HG03060 (cell line): ENCODE measurements around the gene OSBPL8.

ENCODE experiments used
- ATAC-seq: cut with Tn5 transposase; IDR thresholded peaks from one replicate; pipeline ENCODE4 v1.9.1; 2021; ENCODE audit warnings: low read depth, moderate number of reproducible peaks; ENCODE audit not compliant: unreplicated experiment

The OSBPL8 gene

DNA sequence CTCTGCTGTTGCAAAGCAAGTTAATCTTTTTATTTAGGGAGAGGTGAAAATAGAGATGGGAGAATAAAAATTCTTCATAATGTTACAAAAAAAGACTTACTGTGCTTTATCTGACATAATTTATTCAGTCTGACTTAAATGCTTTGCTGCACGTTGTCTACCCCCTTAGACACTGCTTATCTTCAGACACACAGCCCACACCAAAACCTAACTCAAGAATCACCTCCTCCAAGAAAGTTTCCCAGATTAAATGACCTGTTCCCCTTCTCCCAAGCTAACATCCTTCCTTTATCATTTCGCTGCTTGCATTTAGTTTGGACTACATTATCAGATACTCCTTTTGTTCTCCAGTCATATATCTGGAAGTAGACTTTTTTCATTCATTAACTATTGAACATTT lies 3.8 kb downstream of the OSBPL8 start:
- no peak for ATAC-seq

DNA sequence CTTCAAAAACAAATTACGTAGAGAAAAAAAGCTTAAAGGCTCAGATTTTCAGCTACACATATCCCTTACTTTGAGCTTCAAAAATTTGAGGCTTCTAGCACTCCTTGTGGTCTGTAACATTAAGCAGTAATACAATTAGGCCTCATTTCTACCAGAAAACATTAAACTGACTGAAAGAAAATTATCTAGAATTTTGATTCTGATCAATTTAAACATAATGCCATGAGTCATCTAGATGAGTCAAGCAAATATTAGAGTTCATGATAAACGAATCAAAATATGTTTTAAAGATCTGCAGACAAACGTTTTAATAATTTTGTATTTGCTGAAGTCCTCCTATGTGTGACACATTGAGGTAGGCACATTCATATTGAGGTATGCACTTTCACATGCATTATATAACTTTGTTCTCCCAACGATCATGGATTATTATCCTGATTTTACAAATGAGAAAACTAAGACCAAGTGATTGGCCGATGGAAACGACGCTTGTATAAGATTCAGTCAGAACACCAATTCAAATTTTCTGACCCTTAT lies 4.3 kb downstream of the OSBPL8 start:
- no peak for ATAC-seq

DNA sequence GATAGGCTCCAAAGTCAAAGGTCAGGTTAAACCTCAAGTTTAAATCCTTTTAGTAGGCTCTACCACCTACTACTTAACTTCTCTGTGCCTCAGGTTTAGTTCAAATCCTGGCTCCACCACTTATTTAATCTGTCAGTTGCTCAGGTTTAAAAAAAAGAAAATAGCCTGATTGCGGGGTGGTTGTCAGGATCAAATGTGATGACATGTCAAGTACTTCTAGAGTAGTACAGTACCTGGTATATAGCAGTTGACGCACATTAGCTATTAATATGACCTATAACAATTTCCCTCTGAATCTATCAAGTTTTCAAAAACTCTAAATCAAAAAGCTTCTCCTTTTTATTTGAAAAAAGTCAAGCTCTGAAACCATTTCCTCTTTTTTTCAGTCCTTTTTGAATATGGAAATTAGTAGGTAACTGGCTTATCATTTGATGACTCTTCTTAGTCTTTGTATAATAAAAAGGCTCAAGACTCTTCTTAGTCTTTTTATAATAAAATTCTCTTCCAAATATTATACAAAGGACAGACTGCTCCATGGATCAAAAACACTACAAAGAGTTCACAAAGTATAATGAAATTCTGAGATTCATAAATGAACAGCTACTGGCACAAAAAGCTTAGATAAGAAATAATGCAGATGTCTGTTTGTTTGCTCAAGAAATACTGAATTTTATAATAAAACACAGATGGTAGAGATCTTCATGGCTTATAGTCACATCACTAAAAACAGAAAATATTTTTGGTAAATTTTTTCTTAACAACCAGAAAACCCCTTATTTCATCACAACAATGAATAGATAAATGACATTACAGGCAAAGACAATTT lies 5.0 kb downstream of the OSBPL8 start:
- no peak for ATAC-seq

DNA sequence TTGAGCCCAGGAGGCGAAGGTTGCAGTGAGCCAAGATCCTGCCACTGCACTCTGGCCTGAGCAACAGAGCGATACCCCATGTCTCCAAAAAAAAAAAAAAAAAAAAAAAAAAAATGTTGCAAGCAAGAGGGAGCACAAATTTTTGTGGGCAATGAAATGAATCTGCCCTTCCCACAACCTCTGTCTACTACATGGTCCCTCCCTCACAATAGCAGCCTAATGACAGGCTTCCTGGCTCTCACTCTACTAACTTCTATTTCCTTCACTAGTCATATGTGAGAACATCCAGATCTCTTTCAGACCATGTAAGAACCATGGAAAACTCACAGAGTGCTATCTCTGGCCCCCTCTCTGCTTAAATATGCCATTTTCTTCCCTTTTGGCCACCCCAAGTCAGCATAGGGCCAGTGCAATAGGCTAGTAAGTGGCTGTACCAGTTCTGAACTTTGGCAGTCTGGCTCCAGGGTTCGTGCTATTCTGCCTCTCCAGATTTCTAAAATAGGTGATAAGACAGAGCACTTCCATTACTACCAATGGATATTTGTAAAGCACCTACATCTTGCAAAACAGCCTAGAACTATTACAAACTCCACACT lies 7.1 kb downstream of the OSBPL8 start:
- ATAC-seq, result no peak

DNA sequence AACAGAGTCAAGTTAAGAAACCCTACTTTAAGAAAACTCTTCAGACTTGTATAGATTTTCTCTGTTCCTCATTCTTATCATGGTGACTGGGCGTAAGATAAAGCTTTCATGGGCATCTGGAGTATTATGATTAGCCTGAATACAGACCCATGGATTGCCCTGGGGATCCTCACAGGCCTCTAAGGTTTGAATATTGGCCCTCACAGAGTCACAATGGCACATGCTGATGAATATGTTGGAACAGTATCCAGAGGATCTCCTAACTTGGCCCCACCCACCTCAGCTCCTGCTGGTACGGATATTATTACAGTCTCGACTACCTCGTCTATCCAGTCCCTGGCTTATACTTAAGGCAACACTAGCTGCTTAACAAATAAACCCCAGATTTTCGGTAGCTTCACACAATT lies 8.1 kb downstream of the OSBPL8 start:
- ATAC-seq, result no peak

DNA sequence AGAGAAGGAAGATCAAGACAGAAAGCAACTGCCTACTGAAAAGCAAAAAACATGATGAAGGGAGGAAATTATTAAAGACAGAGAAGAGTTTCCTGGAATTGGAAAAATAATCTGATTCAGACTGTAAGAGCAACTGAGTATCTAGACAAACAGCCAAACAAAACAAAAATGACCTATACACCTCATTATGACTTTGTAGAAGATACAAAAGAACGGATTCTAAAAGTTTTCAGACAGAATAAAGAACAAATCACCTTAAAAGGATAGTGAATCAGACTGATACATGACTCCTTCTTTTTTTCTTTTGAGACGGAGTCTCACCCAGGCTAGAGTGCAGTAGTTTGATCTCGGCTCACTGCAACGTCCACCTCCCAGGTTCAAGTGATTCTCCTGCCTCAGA lies 10.4 kb downstream of the OSBPL8 start:
- no peak for ATAC-seq

DNA sequence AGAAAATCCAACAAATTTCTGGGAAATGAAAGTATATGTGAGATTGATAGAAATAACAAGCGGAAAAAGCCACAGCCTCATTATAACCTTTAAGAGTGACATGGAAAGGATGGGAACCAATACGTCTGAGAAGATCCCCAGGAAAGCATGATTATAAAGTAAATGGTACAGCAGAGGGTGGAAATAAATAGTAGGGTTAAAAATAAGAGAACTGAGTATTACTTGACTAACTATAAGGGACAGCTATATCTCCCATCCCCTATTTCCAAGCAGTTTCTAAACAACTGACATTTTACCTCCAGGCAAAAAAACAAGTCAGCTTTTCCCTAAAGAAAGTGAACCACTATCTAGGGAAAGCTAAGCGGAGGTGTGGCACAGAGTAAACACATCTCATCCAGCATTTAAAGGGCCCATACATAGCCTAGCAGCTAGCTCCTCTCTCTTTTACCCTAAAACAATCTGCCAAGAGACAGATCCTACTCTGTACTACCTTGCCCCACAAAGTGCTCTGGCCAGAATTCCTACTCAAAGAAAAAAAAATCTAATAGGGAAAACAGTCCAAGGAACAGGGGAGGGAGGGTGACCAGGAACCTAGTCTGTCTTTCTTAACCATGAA lies 11.2 kb downstream of the OSBPL8 start:
- ATAC-seq, result no peak

DNA sequence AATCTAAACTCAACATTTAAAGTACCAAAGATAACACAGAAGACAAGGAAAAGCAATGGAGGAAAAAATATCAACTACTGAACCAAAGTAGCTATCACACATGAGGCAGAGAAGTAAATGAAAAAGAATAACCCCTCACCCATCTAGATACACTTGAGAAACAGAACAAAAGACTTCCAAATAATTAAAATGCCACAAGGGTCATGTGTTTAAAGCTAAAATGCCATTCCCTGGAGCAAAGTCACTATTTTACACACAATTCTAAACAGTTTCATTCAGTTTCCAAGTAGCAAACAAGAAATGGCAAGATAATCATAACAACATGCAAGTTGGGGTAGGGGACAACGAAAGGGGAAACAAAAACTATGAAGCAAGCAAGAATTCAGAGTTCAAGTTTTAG lies 12.0 kb downstream of the OSBPL8 start:
- no peak for ATAC-seq

DNA sequence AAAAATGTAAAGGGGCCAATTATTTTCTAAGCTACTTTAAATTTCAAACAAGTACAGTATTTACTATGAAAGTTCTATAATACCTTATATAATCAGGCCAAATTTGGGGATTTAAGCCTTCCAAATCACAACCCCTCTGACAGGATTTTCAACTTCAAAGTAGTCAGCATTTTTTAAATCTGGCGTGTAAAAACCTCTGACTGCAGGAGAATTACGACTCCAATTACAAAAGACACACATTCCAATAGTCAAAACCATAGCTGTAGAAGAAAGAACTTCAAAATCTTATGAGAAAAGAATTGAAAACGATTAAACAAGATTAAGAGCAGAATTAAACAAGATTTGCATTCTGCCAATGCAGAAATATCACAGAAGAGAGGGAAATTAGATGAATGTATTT lies 12.7 kb downstream of the OSBPL8 start:
- no peak for ATAC-seq

DNA sequence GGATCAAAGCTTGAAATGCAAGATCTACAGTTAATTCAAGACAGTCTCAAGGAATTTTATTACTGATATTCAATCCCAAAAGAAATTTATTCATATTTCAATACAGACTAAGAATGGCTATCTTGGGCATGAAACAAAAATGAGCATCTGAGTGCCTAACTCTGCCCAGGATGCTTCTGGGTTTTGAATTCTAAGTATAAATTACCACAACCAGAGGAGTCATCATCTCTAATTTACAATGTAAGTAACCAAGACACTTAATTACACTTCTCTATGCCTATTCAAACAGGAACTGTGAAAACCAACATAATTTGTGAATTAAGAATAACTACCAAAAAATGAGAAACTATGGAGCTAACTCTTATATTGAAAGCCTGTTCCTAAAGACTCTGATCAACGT lies 14.1 kb downstream of the OSBPL8 start:
- ATAC-seq, result no peak

DNA sequence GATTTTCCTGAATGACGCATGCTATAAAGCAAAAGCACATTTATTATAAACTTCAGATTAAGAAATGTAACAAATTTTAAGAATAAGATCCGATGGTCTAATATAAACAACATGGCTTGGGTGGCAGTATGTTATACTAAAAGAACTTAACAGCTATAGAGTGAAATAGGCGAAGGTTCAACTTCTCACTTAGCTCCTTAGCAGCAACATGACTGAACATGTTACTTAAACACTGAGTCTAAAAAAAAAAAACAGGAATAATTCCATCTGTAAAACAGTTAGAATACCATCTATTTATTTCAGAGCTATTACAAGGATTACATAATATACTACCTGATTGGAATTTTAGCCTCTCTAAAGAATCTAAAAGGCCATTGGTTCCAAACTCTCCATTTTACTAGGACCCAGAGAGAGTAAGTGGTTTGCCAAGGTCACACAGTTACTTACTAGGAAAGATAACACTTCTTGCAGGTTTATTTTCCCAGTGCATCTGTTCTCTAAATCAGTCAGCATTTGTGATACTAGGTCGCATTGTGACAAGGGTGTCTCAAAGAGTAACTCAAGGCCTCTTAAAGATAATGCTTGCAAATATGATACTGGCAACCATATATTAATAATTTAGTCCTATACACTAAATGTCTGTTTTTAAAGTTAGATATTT lies 14.8 kb downstream of the OSBPL8 start:
- ATAC-seq, result no peak

DNA sequence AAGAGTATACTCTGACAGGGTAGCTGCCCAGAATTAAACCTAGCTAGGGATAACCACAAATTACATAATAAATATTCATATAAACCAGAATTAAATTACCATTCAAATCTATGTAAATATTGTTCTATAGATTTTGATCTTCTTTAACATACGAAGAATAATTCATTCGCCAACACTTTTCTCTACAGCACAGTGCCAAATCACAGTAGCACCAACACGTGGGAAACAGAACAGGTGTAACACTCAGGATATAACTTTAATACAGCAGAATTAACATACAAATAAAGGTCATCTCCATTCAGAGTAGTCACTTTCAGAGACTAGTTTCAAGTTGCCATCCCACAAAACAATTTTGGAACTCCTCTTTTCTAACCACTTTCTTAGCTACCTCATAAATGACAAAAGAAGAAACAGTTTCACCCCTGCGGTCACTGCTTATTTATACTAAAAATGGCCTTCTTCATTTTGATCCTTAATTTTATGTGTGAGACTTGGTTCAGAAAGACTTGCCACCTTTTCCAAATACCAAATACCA lies 15.7 kb downstream of the OSBPL8 start:
- ATAC-seq, result no peak

DNA sequence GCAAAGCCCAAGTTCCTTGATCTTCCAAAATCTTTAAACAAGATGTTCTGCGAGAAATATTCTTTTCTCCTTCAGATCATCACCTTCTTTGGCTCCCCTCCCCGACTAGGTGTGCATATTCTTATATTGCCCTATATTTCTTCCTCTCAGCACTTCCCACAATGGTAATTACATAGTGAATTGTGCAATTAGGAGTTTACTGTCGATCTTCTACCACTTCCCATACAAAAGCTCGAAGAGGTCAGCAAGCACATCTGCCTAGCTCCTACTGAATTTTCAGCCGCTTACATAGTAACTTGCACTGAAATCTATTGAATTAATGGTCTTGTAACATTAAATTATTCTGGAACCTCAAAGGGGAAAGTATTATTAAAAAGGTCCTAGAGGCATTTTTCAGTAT lies 16.7 kb downstream of the OSBPL8 start:
- no peak for ATAC-seq

DNA sequence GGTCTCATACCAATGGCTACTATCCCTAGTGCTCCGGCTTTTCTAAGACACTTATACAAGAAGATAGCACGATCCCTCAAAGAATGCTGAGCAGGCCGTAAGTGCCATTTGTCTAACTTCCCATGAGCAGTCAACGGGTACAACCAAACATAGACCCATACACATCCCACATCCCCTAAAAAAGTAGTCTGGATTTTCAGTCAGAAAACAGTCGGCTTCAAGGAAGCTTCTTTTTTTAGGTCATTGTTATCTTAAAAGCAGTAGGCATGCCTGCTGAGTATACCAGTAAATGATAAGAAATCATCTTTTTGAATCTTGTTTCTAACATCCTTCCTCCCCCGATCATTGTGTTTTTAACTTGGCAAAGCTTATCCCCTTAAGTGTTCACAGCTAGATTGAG lies 19.8 kb downstream of the OSBPL8 start:
- no peak for ATAC-seq

DNA sequence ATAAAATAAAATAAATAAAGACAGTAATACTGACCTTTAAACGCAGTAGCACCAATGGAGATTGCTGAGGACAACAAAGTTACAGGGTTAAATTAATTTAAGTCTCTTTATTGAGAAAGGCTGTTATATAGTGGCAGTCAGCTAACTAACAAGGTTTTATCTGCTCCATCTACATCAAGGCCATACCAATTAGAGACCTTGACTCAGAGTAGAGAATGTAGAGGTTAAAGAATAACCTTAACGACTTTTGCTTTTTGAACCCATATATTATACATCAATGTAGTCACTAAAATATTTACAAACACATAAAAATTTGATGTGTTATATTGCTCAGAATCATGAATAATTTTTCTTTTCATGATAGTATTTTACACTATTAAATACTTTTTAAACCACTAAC lies 21.6 kb downstream of the OSBPL8 start:
- ATAC-seq, result no peak

DNA sequence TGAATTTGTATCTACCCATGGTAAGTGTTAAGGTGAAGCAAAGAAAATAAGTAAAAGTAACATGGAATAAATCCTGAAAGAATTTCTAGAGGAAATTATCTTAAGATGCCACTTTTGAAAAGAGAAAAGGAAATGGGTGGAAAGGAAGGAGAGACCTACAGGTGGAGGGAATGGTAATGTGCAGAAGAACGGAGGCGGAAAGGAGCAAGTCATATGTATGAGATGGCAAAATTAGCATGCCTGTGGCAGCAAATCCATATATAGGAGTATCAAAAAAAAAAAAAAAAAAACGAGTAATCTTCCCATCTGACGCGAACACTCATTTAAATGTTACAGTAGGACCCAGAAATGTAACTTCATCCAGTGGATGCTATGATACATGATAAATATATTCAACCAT lies 23.0 kb downstream of the OSBPL8 start:
- no peak for ATAC-seq

DNA sequence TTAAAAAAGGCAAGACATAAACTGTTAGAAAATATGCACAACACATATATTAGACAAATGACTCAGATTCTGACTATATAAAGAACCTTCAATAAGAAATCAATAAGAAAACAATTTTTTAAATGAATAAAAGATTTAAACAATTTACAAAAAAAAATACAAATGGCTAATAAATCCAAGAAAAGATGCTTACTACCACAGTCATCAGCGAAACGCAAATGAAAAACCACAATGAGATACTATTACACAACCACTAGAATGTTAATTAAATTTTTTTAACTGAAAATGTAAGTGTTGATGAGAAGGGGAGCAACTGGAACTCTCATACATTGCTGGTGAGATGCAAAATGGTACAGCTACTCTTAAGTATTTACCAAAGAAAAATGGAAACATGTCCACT lies 24.4 kb downstream of the OSBPL8 start:
- ATAC-seq, result no peak

DNA sequence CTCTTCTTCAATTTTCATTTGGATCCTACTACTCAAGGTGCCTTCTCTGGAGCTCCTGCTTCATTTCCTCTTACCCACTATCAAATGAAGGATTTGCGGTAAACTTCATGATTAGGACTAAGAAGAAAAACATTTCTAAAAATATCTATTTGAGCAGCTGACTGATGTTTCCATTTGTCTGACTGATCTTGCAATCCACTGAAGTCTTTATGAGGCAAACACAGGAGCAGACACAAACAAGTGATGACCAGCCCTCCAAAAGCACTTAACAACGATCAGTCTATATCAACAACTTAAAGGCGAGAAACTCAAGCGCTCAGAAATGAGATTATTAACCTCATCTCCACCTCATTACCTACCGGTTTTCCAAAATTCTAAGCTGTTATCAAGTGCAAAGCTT lies 26.2 kb downstream of the OSBPL8 start:
- ATAC-seq, result no peak

DNA sequence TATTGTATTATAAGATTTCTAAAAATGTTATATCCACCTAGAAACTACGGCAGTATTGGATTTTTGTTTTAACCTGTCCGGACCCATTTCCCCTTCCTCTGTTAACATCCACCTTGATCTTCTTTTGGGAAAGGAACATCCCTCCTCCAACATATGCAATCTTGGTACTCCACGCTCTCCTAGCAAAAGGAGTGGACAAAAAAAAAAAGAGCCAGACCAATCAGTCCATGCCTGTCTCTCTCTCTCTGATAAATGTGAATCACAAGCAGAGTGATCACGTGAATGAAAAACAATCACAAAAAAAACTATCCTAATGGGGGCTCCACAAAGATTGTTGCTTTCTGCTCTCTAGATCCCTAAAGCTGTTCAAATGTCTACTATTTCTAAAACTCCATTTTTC lies 27.1 kb downstream of the OSBPL8 start:
- ATAC-seq, result no peak

DNA sequence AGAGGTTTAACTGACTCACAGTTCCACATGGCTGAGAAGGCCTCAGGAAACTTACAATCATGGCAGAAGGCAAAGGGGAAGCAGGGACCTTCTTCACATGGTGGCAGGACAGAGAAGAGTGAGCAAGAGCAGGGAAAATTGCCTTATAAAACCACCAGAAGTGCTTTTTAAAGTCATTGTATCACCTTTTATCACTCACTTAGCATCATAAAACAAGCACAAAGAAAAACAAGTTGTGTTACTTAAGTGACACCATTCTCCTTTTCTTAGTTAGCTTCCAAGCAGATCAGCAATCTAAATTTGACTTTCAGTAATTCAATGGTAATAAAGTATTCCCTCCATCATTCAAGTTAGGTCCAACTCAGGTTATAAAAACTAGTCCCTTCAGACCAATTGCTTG lies 28.5 kb downstream of the OSBPL8 start:
- ATAC-seq, result no peak

DNA sequence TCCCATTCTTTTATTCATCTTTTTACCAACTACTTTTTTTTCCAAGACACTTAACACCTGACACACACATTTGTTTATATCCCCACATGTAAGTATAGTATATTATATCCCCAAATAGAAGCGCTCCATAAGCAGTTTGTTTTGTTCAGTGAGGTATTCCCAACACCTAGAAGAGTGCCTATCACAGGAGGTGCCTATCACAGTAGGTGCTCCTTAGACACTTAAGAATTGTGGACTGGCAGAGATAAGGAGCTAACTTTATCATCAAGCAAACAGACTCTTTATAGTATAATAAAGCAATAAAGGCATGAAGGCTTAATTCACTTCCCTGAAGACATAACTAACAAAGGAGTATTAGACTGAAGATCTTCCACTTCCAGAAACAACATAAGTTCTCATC lies 29.1 kb downstream of the OSBPL8 start:
- no peak for ATAC-seq
